ENCODE results near the gene MEF2B.

Gene MEF2B

GRCh38 chr19:19154768-19155494 is 15.1 kb downstream of the MEF2B start:
- no peaks in the 10 kb centered on the region for H3K9me2 ChIP-seq (replicated peaks; ENCODE audit: insufficient read depth, low read length)
- H3K27ac ChIP-seq (ENCODE audit: low read depth, low read length), result peak overlapping the region; percentile 99
- TF ChIP-seq EZH2phosphoT487 (conservative IDR thresholded peaks at IDR 0.05; ENCODE audit: low read length) (no peak), CTCF (IDR thresholded peaks at IDR 0.05; ENCODE audit: insufficient read depth, low read length, poor library complexity, severe bottlenecking) (no peak)
- peak overlapping the region; percentile 85 for H3K4me2 ChIP-seq (ENCODE audit: low read depth, low read length, poor library complexity, severe bottlenecking)
- H3K9ac ChIP-seq (ENCODE audit: low read length), result peak overlapping the region; percentile 63
- H3K79me2 ChIP-seq (ENCODE audit: insufficient read depth, low read length), result peaks cover 46% of the 10 kb centered on the region
- H3K36me3 ChIP-seq (ENCODE audit: low read length), result peaks cover 2% of the 10 kb centered on the region
- H2AFZ ChIP-seq (ENCODE audit: low read depth, low read length, severe bottlenecking), result no peak overlapping the region
- peak overlapping the region; percentile 47 for H3K4me3 ChIP-seq (ENCODE audit: insufficient read depth, low read length, poor library complexity, severe bottlenecking)
- H3K9me3 ChIP-seq (ENCODE audit: insufficient read depth, low read length), result no peaks in the 10 kb centered on the region
- no peaks in the 10 kb centered on the region for H3K27me3 ChIP-seq (ENCODE audit: low read length)
- H4K20me1 ChIP-seq (ENCODE audit: low read depth, low read length), result no peaks in the 10 kb centered on the region; the same call in 1 of the 2 replicates
- peaks cover 74% of the 10 kb centered on the region for H3F3A ChIP-seq (ENCODE audit: insufficient read depth)

GRCh38 chr19:19152668-19153384 is 17.2 kb downstream of the MEF2B start:
- Histone ChIP-seq H3K4me2 (ENCODE audit: low read depth, low read length, poor library complexity, severe bottlenecking) (peak overlapping the region; percentile 43), H3K79me2 (ENCODE audit: insufficient read depth, low read length) (peaks cover 36% of the 10 kb centered on the region), H2AFZ (ENCODE audit: low read depth, low read length, severe bottlenecking) (no peak overlapping the region), H3K27ac (ENCODE audit: low read depth, low read length) (peak overlapping the region; percentile 99), H3K9me3 (ENCODE audit: insufficient read depth, low read length) (no peaks in the 10 kb centered on the region), H4K20me1 (ENCODE audit: low read depth, low read length) (no peaks in the 10 kb centered on the region; the same call in 1 of the 2 replicates), H3K9ac (ENCODE audit: low read length) (peak overlapping the region; percentile 42), H3F3A (ENCODE audit: insufficient read depth) (peaks cover 72% of the 10 kb centered on the region), H3K36me3 (ENCODE audit: low read length) (peaks cover 4% of the 10 kb centered on the region), H3K4me3 (ENCODE audit: insufficient read depth, low read length, poor library complexity, severe bottlenecking) (no peak overlapping the region), H3K9me2 (replicated peaks; ENCODE audit: insufficient read depth, low read length) (no peaks in the 10 kb centered on the region), H3K27me3 (ENCODE audit: low read length) (no peaks in the 10 kb centered on the region)
- TF ChIP-seq CTCF (IDR thresholded peaks at IDR 0.05; ENCODE audit: insufficient read depth, low read length, poor library complexity, severe bottlenecking) (no peak), EZH2phosphoT487 (conservative IDR thresholded peaks at IDR 0.05; ENCODE audit: low read length) (no peak)

- peak overlapping the region; percentile 25; the same call in 1 of the 2 replicates for H3K9ac ChIP-seq (ENCODE audit: low read length)
- no peaks in the 10 kb centered on the region for H3K27me3 ChIP-seq (ENCODE audit: low read length)
- no peaks in the 10 kb centered on the region for H3K9me2 ChIP-seq (replicated peaks; ENCODE audit: insufficient read depth, low read length)
- no peak overlapping the region for H3K4me3 ChIP-seq (ENCODE audit: insufficient read depth, low read length, poor library complexity, severe bottlenecking)
- H3K79me2 ChIP-seq (ENCODE audit: insufficient read depth, low read length), result peaks cover 29% of the 10 kb centered on the region
- H3K36me3 ChIP-seq (ENCODE audit: low read length), result peaks cover 10% of the 10 kb centered on the region
- H3K27ac ChIP-seq (ENCODE audit: low read depth, low read length), result peak overlapping the region; percentile 99
- TF ChIP-seq EZH2phosphoT487 (conservative IDR thresholded peaks at IDR 0.05; ENCODE audit: low read length), result no peak
- TF ChIP-seq CTCF (IDR thresholded peaks at IDR 0.05; ENCODE audit: insufficient read depth, low read length, poor library complexity, severe bottlenecking), result no peak
- H2AFZ ChIP-seq (ENCODE audit: low read depth, low read length, severe bottlenecking), result no peak overlapping the region
- H3F3A ChIP-seq (ENCODE audit: insufficient read depth), result peaks cover 72% of the 10 kb centered on the region
- no peaks in the 10 kb centered on the region; the same call in 1 of the 2 replicates for H4K20me1 ChIP-seq (ENCODE audit: low read depth, low read length)
- peak overlapping the region; percentile 0 for H3K4me2 ChIP-seq (ENCODE audit: low read depth, low read length, poor library complexity, severe bottlenecking)
- no peaks in the 10 kb centered on the region for H3K9me3 ChIP-seq (ENCODE audit: insufficient read depth, low read length)
These were observed 18.6 kb downstream of the MEF2B start for GRCh38 chr19:19151418-19151817.

Measured in SU-DHL-6 (cell line).